Hepatocyte (in vitro differentiated cells): Measurements from ENCODE around the gene CSTF2T.

Experiments
- EZH2phosphoT487 ChIP-seq: fragments of 200-600 bp; sonication (generic); IDR thresholded peaks from one replicate; pipeline ENCODE4 v1.6.1; 2018; ENCODE audit warnings: antibody characterized with exemption, mild to moderate bottlenecking, low read depth, moderate library complexity; ENCODE audit not compliant: unreplicated experiment, severe bottlenecking
- TF ChIP-seq, protein P1 (sequence below): fragments of 200-600 bp; sonication (generic); IDR thresholded peaks from 2 replicates; pipeline ENCODE4 v1.5.1; 2016; ENCODE audit warnings: antibody characterized with exemption, mild to moderate bottlenecking; ENCODE audit not compliant: poor library complexity

GRCh38 chr10:51729822-51730555 is 30.6 kb upstream of the CSTF2T start:
- TF ChIP-seq, protein P1, sequence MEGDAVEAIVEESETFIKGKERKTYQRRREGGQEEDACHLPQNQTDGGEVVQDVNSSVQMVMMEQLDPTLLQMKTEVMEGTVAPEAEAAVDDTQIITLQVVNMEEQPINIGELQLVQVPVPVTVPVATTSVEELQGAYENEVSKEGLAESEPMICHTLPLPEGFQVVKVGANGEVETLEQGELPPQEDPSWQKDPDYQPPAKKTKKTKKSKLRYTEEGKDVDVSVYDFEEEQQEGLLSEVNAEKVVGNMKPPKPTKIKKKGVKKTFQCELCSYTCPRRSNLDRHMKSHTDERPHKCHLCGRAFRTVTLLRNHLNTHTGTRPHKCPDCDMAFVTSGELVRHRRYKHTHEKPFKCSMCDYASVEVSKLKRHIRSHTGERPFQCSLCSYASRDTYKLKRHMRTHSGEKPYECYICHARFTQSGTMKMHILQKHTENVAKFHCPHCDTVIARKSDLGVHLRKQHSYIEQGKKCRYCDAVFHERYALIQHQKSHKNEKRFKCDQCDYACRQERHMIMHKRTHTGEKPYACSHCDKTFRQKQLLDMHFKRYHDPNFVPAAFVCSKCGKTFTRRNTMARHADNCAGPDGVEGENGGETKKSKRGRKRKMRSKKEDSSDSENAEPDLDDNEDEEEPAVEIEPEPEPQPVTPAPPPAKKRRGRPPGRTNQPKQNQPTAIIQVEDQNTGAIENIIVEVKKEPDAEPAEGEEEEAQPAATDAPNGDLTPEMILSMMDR: no peak
- TF ChIP-seq EZH2phosphoT487: no peak
